GM12891 (cell line): Measurements from ENCODE around the gene ECHS1.

Experiments
- PAX5 ChIP-seq: IDR thresholded peaks from 2 replicates; pipeline ENCODE4 v1.6.1; 2011; ENCODE audit warnings: low read length, moderate library complexity, mild to moderate bottlenecking; ENCODE audit not compliant: insufficient read depth, severe bottlenecking
- POLR2AphosphoS5 ChIP-seq: IDR thresholded peaks from 2 replicates; pipeline ENCODE4 v1.6.1; 2011; ENCODE audit warnings: low read depth, low read length, control low read depth
- POU2F2 ChIP-seq: IDR thresholded peaks from 2 replicates; pipeline ENCODE4 v1.6.1; 2011; ENCODE audit warnings: low read depth, mild to moderate bottlenecking, control low read depth, low read length, moderate library complexity
- SPI1 ChIP-seq: IDR thresholded peaks from 2 replicates; pipeline ENCODE4 v1.6.1; 2011; ENCODE audit warnings: low read depth, low read length, control low read depth

- TF ChIP-seq SPI1 (no peak), POU2F2 (no peak), POLR2AphosphoS5 (no peak), PAX5 (no peak)
These were observed 48.4 kb upstream of the ECHS1 start for GRCh38 chr10:133421336-133422222.
